Measurements from ENCODE around the gene GATA5.
A peak's percentile ranks its signal among the peaks of the same experiment; 100 is the strongest.

GATA5 gene

GRCh38 chr20:62511915-62512610 is 36.3 kb upstream of the GATA5 start:
- H3K36me3 Mint-ChIP-seq: no peaks in the 10 kb centered on the region
- H3K9me3 Mint-ChIP-seq: no peaks in the 10 kb centered on the region
- no peak overlapping the region for H3K4me3 Mint-ChIP-seq
- DNase-seq (ENCODE audit: low spot score in 2 of 2) (no peak), ATAC-seq (ENCODE audit: low read depth) (no peak)
- peaks cover 12% of the 10 kb centered on the region for H3K27me3 Mint-ChIP-seq
- H3K4me1 Mint-ChIP-seq: no peaks in the 10 kb centered on the region
- H3K27ac Mint-ChIP-seq: no peak overlapping the region

- DNase-seq (ENCODE audit: low spot score in 2 of 2) (no peak), ATAC-seq (ENCODE audit: low read depth) (no peak)
- H3K27me3 Mint-ChIP-seq: peaks cover 10% of the 10 kb centered on the region
- no peaks in the 10 kb centered on the region for H3K36me3 Mint-ChIP-seq
- no peak overlapping the region for H3K4me3 Mint-ChIP-seq
- H3K9me3 Mint-ChIP-seq: no peaks in the 10 kb centered on the region
- H3K4me1 Mint-ChIP-seq: no peaks in the 10 kb centered on the region
- no peak overlapping the region for H3K27ac Mint-ChIP-seq
Measured at GRCh38 chr20:62511300-62511914, 35.6 kb upstream of the GATA5 start.

- H3K9me3 Mint-ChIP-seq: peaks cover 5% of the 10 kb centered on the region
- DNase-seq (ENCODE audit: low spot score in 2 of 2) (no peak), ATAC-seq (ENCODE audit: low read depth) (no peak)
- peaks cover 2% of the 10 kb centered on the region for H3K36me3 Mint-ChIP-seq
- H3K4me1 Mint-ChIP-seq: peaks cover 3% of the 10 kb centered on the region
- no peak overlapping the region for H3K27ac Mint-ChIP-seq
- peaks cover 4% of the 10 kb centered on the region for H3K27me3 Mint-ChIP-seq
- no peak overlapping the region for H3K4me3 Mint-ChIP-seq
Measured at GRCh38 chr20:62508641-62509051, 32.9 kb upstream of the GATA5 start.

GRCh38 chr20:62507991-62508640 is 32.3 kb upstream of the GATA5 start:
- no peak overlapping the region for H3K4me3 Mint-ChIP-seq

GRCh38 chr20:62507323-62507722 is 31.5 kb upstream of the GATA5 start:
- no peak for ATAC-seq (ENCODE audit: low read depth)

More at GRCh38 chr20:62507991-62508640, 32.3 kb upstream of the GATA5 start:
- peaks cover 3% of the 10 kb centered on the region for H3K4me1 Mint-ChIP-seq
- DNase-seq (ENCODE audit: low spot score in 2 of 2): no peak
- peaks cover 5% of the 10 kb centered on the region for H3K9me3 Mint-ChIP-seq
- peaks cover 1% of the 10 kb centered on the region for H3K27me3 Mint-ChIP-seq
- ATAC-seq (ENCODE audit: low read depth): no peak
- H3K27ac Mint-ChIP-seq: no peak overlapping the region
- H3K36me3 Mint-ChIP-seq: peaks cover 2% of the 10 kb centered on the region

GRCh38 chr20:62506791-62507190 is 31.0 kb upstream of the GATA5 start:
- no peak overlapping the region for H3K4me3 Mint-ChIP-seq
- no peak for ATAC-seq (ENCODE audit: low read depth)
- no peaks in the 10 kb centered on the region for H3K27me3 Mint-ChIP-seq
- DNase-seq (ENCODE audit: low spot score in 2 of 2): no peak
- peaks cover 8% of the 10 kb centered on the region for H3K4me1 Mint-ChIP-seq
- H3K27ac Mint-ChIP-seq: no peak overlapping the region
- peaks cover 5% of the 10 kb centered on the region for H3K9me3 Mint-ChIP-seq
- peaks cover 2% of the 10 kb centered on the region for H3K36me3 Mint-ChIP-seq

More at GRCh38 chr20:62507323-62507722, 31.5 kb upstream of the GATA5 start:
- Mint-ChIP-seq H3K27me3 (no peaks in the 10 kb centered on the region), H3K27ac (no peak overlapping the region), H3K4me1 (peaks cover 3% of the 10 kb centered on the region), H3K9me3 (peaks cover 5% of the 10 kb centered on the region), H3K4me3 (no peak overlapping the region), H3K36me3 (peaks cover 2% of the 10 kb centered on the region)
- no peak for DNase-seq (ENCODE audit: low spot score in 2 of 2)

- ATAC-seq (ENCODE audit: low read depth) (no peak), DNase-seq (ENCODE audit: low spot score in 2 of 2) (no peak)
- peaks cover 2% of the 10 kb centered on the region for H3K36me3 Mint-ChIP-seq
- H3K4me3 Mint-ChIP-seq: no peak overlapping the region
- peaks cover 12% of the 10 kb centered on the region for H3K4me1 Mint-ChIP-seq
- H3K9me3 Mint-ChIP-seq: peaks cover 5% of the 10 kb centered on the region
- no peaks in the 10 kb centered on the region for H3K27me3 Mint-ChIP-seq
- no peak overlapping the region for H3K27ac Mint-ChIP-seq
Measured at GRCh38 chr20:62506087-62506486, 30.3 kb upstream of the GATA5 start.

GRCh38 chr20:62505337-62506045 is 29.7 kb upstream of the GATA5 start:
- H3K36me3 Mint-ChIP-seq: peaks cover 2% of the 10 kb centered on the region
- H3K27me3 Mint-ChIP-seq: no peaks in the 10 kb centered on the region
- peaks cover 5% of the 10 kb centered on the region for H3K9me3 Mint-ChIP-seq
- H3K4me3 Mint-ChIP-seq: no peak overlapping the region
- peaks cover 18% of the 10 kb centered on the region for H3K4me1 Mint-ChIP-seq
- DNase-seq (ENCODE audit: low spot score in 2 of 2) (no peak), ATAC-seq (ENCODE audit: low read depth) (no peak)
- H3K27ac Mint-ChIP-seq: no peak overlapping the region

GRCh38 chr20:62504323-62504722 is 28.5 kb upstream of the GATA5 start:
- ATAC-seq (ENCODE audit: low read depth): no peak
- peaks cover 2% of the 10 kb centered on the region for H3K36me3 Mint-ChIP-seq
- no peaks in the 10 kb centered on the region for H3K27me3 Mint-ChIP-seq
- peaks cover 5% of the 10 kb centered on the region for H3K9me3 Mint-ChIP-seq
- H3K27ac Mint-ChIP-seq: peak overlapping the region; percentile 33
- peaks cover 26% of the 10 kb centered on the region for H3K4me1 Mint-ChIP-seq
- DNase-seq (ENCODE audit: low spot score in 2 of 2): no peak
- H3K4me3 Mint-ChIP-seq: no peak overlapping the region

- Mint-ChIP-seq H3K4me1 (peaks cover 26% of the 10 kb centered on the region), H3K27ac (no peak overlapping the region), H3K4me3 (no peak overlapping the region), H3K9me3 (peaks cover 5% of the 10 kb centered on the region), H3K36me3 (peaks cover 2% of the 10 kb centered on the region), H3K27me3 (no peaks in the 10 kb centered on the region)
- DNase-seq (ENCODE audit: low spot score in 2 of 2) (no peak), ATAC-seq (ENCODE audit: low read depth) (no peak)
Measured at GRCh38 chr20:62503401-62504178, 27.8 kb upstream of the GATA5 start.

- Mint-ChIP-seq H3K27ac (peak overlapping the region; percentile 80), H3K9me3 (peaks cover 5% of the 10 kb centered on the region), H3K36me3 (peaks cover 2% of the 10 kb centered on the region), H3K4me1 (peaks cover 26% of the 10 kb centered on the region), H3K4me3 (no peak overlapping the region), H3K27me3 (no peaks in the 10 kb centered on the region)
- ATAC-seq (ENCODE audit: low read depth) (no peak), DNase-seq (ENCODE audit: low spot score in 2 of 2) (no peak)
Measured at GRCh38 chr20:62502496-62503095, 26.8 kb upstream of the GATA5 start.

GRCh38 chr20:62501801-62502495 is 26.2 kb upstream of the GATA5 start:
- Mint-ChIP-seq H3K36me3 (peaks cover 2% of the 10 kb centered on the region), H3K4me1 (peaks cover 26% of the 10 kb centered on the region), H3K27ac (peak overlapping the region; percentile 80), H3K4me3 (no peak overlapping the region), H3K9me3 (peaks cover 5% of the 10 kb centered on the region), H3K27me3 (peaks cover 2% of the 10 kb centered on the region)
- DNase-seq (ENCODE audit: low spot score in 2 of 2): peak in 1 of 2 donors; percentile 54
- peak; percentile 88 for ATAC-seq (ENCODE audit: low read depth)
